Ovary (tissue), 9 donors: ENCODE data around the gene HBEGF. TPM values are rescaled to one million over a fixed set of nuclear protein-coding genes. Genes with fewer than 3 reads are reported as not detected.

Source experiments
- DNase-seq, 5 donors: peaks; one replicate each; pipeline ENCODE4 v3.0.0-alpha.2; 2019 to 2020
- H3K27ac ChIP-seq, 2 donors: fragments of 200-600 bp; one replicate each; pipeline versions ENCODE4 v1.5.1 to v1.8.0; 2019 to 2022
- H3K27me3 ChIP-seq: fragments of 200-600 bp; one replicate; pipeline ENCODE4 v1.8.0; 2022
- H3K36me3 ChIP-seq: fragments of 200-600 bp; sonication (generic); one replicate; pipeline ENCODE4 v1.5.1; 2019
- H3K4me1 ChIP-seq: one replicate; pipeline ENCODE4 v1.8.1; 2013; ENCODE audit warnings: mild to moderate bottlenecking, moderate library complexity; ENCODE audit not compliant: insufficient read depth
- H3K4me3 ChIP-seq: fragments of 200-600 bp; sonication (generic); one replicate; pipeline ENCODE4 v1.5.1; 2017
- H3K9me3 ChIP-seq, 2 donors: fragments of 200-600 bp in 1 of 2; sonication (generic) in 1 of 2; one replicate each; pipeline versions ENCODE4 v1.5.1 to v1.8.1; 2013 to 2019; ENCODE audit warnings: mild to moderate bottlenecking in 1 of 2, moderate library complexity in 1 of 2
- EP300 ChIP-seq: sonication (generic); formaldehyde crosslinking; IDR thresholded peaks from one replicate; pipeline ENCODE4 v1.6.1; 2017; ENCODE audit warnings: antibody characterized with exemption
- POLR2A ChIP-seq: fragments of 450-650 bp; IDR thresholded peaks from one replicate; pipeline ENCODE4 v1.6.1; 2017; ENCODE audit warnings: antibody characterized with exemption, mild to moderate bottlenecking, moderate library complexity
- WGBS, 3 donors: extraction: QIAGEN DNeasy Blood & Tissue Kit in 1 of 3; methylation state at CpG; one replicate each; pipeline versions ENCODE4 v1.1.5 to v1.1.7; 2013 to 2017; 5-methylcytosine and 5-hydroxymethylcytosine counted together
- intact Hi-C, 4 donors: fragments of 100-400 bp; cut with DNase I; formaldehyde crosslinking; loops; one replicate each; pipeline versions ENCODE4 v1.11.0 to v1.15.1; 2022 to 2023
- polyA plus RNA-seq, 2 donors: library from polyadenylated mRNA; stranded (reverse); fragments of 200-250 nt in 1 of 2; fragments of 350-450 nt in 1 of 2; fragmentation: Illumina TruSeq in 1 of 2; extraction: RNeasy Lipid Tissue Mini Kit (QIAGEN cat#74804) in 1 of 2; gene quantifications; one replicate each; pipeline ENCODE4 v1.2.3, GENCODE V29; 2013 to 2014
- total RNA-seq, 7 donors: library from RNA; depleted of rRNA in 2 of 7; stranded (reverse); fragments of >200 nt in 2 of 7; fragmentation: NEBNext Ultra II Directional in 3 of 7; extraction: Animal tissue kit (Norgen Biotek cat#: 25700) in 3 of 7; gene quantifications; one replicate each; pipeline versions ENCODE4 v1.1.0 to v1.2.4, GENCODE V29; 2016 to 2023
- TF ChIP-seq, protein P1 (sequence below), 3 donors: fragments of 450-650 bp in 2 of 3; fragments of 200-600 bp in 1 of 3; IDR thresholded peaks; one replicate each; pipeline versions ENCODE4 v1.5.1 to v1.8.0; 2016 to 2022; ENCODE audit warnings: antibody characterized with exemption in 3 of 3, mild to moderate bottlenecking in 1 of 3
- donor health status: DM: no; HTN: no; CAD: no; lungs with moderate emphysema.
- donor health status: DM: no; HTN: no; CAD: no.
- donor health status: Bipolar disorder and iron deficiency.
- donor health status: DM: yes; HTN: yes; CAD: no.
- donor health status: DM: no; HTN: no; CAD: no.
- donor health status: DM: yes; HTN: yes; CAD: no.

HBEGF gene
- total and polyA plus RNA-seq, 9 donors, result 1.5 to 14.5 (median 5.6) TPM

GRCh38 chr5:140388052-140388451 lies 41.6 kb upstream of the HBEGF start:
- no peak overlapping the region for H3K27ac ChIP-seq
- intact Hi-C loops, result loop anchor here in 1 of 4 donors (10.0 kb wide), 1 partner anchor 667 kb away; the partner anchor contains the start of gene PCDHB1
- H3K36me3 ChIP-seq, result no peaks in the 10 kb centered on the region
- H3K27me3 ChIP-seq, result no peaks in the 10 kb centered on the region
- TF ChIP-seq POLR2A (no peak), EP300 (no peak)
- TF ChIP-seq, protein P1, sequence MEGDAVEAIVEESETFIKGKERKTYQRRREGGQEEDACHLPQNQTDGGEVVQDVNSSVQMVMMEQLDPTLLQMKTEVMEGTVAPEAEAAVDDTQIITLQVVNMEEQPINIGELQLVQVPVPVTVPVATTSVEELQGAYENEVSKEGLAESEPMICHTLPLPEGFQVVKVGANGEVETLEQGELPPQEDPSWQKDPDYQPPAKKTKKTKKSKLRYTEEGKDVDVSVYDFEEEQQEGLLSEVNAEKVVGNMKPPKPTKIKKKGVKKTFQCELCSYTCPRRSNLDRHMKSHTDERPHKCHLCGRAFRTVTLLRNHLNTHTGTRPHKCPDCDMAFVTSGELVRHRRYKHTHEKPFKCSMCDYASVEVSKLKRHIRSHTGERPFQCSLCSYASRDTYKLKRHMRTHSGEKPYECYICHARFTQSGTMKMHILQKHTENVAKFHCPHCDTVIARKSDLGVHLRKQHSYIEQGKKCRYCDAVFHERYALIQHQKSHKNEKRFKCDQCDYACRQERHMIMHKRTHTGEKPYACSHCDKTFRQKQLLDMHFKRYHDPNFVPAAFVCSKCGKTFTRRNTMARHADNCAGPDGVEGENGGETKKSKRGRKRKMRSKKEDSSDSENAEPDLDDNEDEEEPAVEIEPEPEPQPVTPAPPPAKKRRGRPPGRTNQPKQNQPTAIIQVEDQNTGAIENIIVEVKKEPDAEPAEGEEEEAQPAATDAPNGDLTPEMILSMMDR (IDR thresholded peaks at IDR 0.05), result no peak
- no peak overlapping the region for H3K4me3 ChIP-seq
- 52 to 68% (median 59%) methylated on average over 2 of the region's 2 CpGs for WGBS, 3 donors
- DNase-seq, result no peak
- H3K9me3 ChIP-seq, result no peaks in the 10 kb centered on the region
- H3K4me1 ChIP-seq, result no peaks in the 10 kb centered on the region

DNA sequence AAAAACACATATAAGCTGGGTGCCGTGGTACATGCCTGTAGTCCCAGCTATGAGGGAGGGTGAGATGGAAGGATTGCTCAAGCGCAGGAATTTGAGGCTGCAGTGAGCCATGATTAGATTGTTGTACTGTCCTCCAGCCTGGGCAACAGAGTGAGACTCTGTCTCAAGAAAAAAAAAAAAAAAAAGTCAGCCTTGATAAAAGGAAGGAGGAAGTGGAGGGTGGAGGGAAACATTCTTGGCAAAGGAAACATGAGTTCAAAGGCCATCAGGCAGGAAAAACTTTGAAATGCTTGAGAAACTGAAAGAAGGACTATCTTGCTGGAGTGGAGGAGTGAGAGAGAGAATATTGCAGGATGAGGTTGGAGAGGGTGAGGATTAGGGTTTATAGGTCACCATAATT lies 36.9 kb upstream of the HBEGF start:
- H3K27ac ChIP-seq, result no peak overlapping the region
- H3K9me3 ChIP-seq, result no peaks in the 10 kb centered on the region
- no peaks in the 10 kb centered on the region for H3K27me3 ChIP-seq
- WGBS, 3 donors, result 62 to 71% (median 65%) methylated on average over 2 of the region's 2 CpGs
- TF ChIP-seq, protein P1 (IDR thresholded peaks at IDR 0.05), result no peak
- TF ChIP-seq EP300 (no peak), POLR2A (no peak)
- no peaks in the 10 kb centered on the region for H3K36me3 ChIP-seq
- intact Hi-C loops, result loop anchor here in 1 of 4 donors (10.0 kb wide), 1 partner anchor 672 kb away; the partner anchor contains the start of gene PCDHB1
- H3K4me3 ChIP-seq, result no peak overlapping the region
- H3K4me1 ChIP-seq, result no peaks in the 10 kb centered on the region
- no peak for DNase-seq

DNA sequence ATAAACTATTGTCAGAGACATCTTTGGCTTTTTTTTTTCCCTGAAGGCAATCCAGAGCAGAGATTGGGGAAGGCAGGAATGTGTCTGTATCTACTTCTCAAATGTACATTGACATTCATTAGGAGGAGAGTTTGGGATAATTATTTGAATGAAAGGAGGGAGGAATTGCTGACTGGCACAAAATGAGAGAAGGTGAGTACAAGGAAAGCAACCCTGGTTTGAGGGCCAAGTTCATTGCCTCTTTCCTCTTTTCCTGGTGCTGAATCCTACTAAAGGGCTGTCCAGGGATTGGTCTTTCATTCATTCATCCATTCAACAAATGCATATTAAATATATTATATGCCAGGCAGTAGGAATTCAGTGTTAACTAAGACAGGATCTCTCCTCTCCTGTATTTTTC lies 36.5 kb upstream of the HBEGF start:
- Histone ChIP-seq H3K36me3 (no peaks in the 10 kb centered on the region), H3K4me3 (no peak overlapping the region), H3K27me3 (no peaks in the 10 kb centered on the region), H3K4me1 (no peaks in the 10 kb centered on the region), H3K9me3 (no peaks in the 10 kb centered on the region), H3K27ac (no peak overlapping the region)
- no peak for DNase-seq
- intact Hi-C loops, result loop anchor here in 1 of 4 donors (10.0 kb wide), 1 partner anchor 672 kb away; the partner anchor contains the start of gene PCDHB1
- TF ChIP-seq EP300, result no peak
- TF ChIP-seq POLR2A, result no peak
- TF ChIP-seq, protein P1 (IDR thresholded peaks at IDR 0.05), result no peak

DNA sequence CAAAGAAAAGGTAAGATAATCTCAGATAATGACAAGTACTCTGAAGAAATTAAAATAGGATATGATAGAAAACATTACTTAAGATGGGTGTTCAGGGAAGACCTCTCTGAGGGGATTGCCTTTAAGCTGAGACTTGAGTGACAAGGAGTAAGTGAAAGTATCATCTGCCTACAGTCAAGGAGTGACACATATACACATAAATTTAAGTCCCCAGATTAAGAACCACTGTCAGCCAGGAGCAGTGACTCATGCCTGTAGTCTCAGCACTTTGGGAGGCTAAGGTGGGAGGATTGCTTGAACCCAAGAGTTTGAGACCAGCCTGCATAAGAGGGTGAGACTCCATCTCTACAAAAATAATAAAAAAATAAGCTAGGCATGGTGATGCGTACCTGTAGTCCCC lies 35.6 kb upstream of the HBEGF start:
- 91 to 93% (median 92%) methylated on average over 1 of the region's 1 CpG for WGBS, 3 donors
- Histone ChIP-seq H3K4me3 (no peak overlapping the region), H3K36me3 (no peaks in the 10 kb centered on the region), H3K9me3 (no peaks in the 10 kb centered on the region), H3K27ac (no peak overlapping the region), H3K4me1 (no peaks in the 10 kb centered on the region), H3K27me3 (no peaks in the 10 kb centered on the region)
- TF ChIP-seq, protein P1 (IDR thresholded peaks at IDR 0.05), result no peak
- no peak for TF ChIP-seq POLR2A
- TF ChIP-seq EP300, result no peak
- intact Hi-C loops, result loop anchor here in 1 of 4 donors (10.0 kb wide), 1 partner anchor 673 kb away; the partner anchor contains the start of gene PCDHB1
- no peak for DNase-seq
